ENCODE results near the gene FAM50B. TPM values are rescaled to one million over a fixed set of nuclear protein-coding genes. Genes with fewer than 3 reads are reported as not detected.
A peak's percentile ranks its signal among the peaks of the same experiment; 100 is the strongest.

Gene FAM50B
- total and polyA plus RNA-seq, 2 of the 13 experiments (the other 11 are each of a cell fraction or from before 2014, with no cell fraction given) = 0.05 TPM; not detected in 1

GRCh38 chr6:3885262-3886036 is 36.3 kb downstream of the FAM50B start (continued):
- TF ChIP-seq CEBPZ (IDR thresholded peaks at IDR 0.05; ENCODE audit: low read length) (no peak), NR2F1 (CRISPR knock-in tag; IDR thresholded peaks at IDR 0.05) (0 out of 4 replicates have a peak, but pooled peaks of 1 of the 2 experiments have one; percentile 28), ZNF576 (CRISPR knock-in tag; IDR thresholded peaks at IDR 0.05) (no peak), HNRNPLL (IDR thresholded peaks at IDR 0.05; ENCODE audit: low read depth, low read length, poor library complexity, severe bottlenecking) (no peak), MXD1 (CRISPR knock-in tag; IDR thresholded peaks at IDR 0.05) (0 out of 2 replicates have a peak, but pooled peaks have one; percentile 15), PRMT3 (CRISPR knock-in tag; IDR thresholded peaks at IDR 0.05; ENCODE audit: borderline replicate concordance, low read depth) (no peak), HIC2 (CRISPR knock-in tag; IDR thresholded peaks at IDR 0.05; ENCODE audit: low read depth) (no peak), TFE3 (CRISPR knock-in tag; IDR thresholded peaks at IDR 0.05) (no peak), ZMYM3 (CRISPR knock-in tag; IDR thresholded peaks at IDR 0.05) (0 out of 2 replicates have a peak, but pooled peaks have one; percentile 19), ATM (IDR thresholded peaks at IDR 0.05; ENCODE audit: borderline replicate concordance) (no peak), GTF2F1 (IDR thresholded peaks at IDR 0.05; ENCODE audit: low read length) (no peak), TCF12 (IDR thresholded peaks at IDR 0.05) (no peak), TCF12 (CRISPR knock-in tag; IDR thresholded peaks at IDR 0.05) (no peak), MAFF (IDR thresholded peaks at IDR 0.05; ENCODE audit: low read depth, low read length) (no peak), MED8 (CRISPR knock-in tag; IDR thresholded peaks at IDR 0.05; ENCODE audit: insufficient replicate concordance) (peak; percentile 45), ZFP1 (CRISPR knock-in tag; IDR thresholded peaks at IDR 0.05) (no peak), KDM5B (CRISPR knock-in tag; IDR thresholded peaks at IDR 0.05; ENCODE audit: borderline replicate concordance) (peak; percentile 29; the same call in 1 of the 2 replicates), BATF2 (CRISPR knock-in tag; IDR thresholded peaks at IDR 0.05) (no peak), TIGD3 (CRISPR knock-in tag; IDR thresholded peaks at IDR 0.05; ENCODE audit: borderline replicate concordance) (no peak)

Data from HepG2 (cell line).